HG03469 (cell line): ENCODE results near the gene MARCHF7.
"Not testable (repeated sequence)": the region's sequence is repeated elsewhere in the genome, so short reads cannot be mapped to it uniquely, and the experiment has no call there.

Experiments used
- ATAC-seq: cut with Tn5 transposase; IDR thresholded peaks from one replicate; pipeline ENCODE4 v1.9.1; 2021; ENCODE audit warnings: mild to moderate bottlenecking, moderate library complexity, moderate number of reproducible peaks; ENCODE audit not compliant: unreplicated experiment

MARCHF7 gene

DNA sequence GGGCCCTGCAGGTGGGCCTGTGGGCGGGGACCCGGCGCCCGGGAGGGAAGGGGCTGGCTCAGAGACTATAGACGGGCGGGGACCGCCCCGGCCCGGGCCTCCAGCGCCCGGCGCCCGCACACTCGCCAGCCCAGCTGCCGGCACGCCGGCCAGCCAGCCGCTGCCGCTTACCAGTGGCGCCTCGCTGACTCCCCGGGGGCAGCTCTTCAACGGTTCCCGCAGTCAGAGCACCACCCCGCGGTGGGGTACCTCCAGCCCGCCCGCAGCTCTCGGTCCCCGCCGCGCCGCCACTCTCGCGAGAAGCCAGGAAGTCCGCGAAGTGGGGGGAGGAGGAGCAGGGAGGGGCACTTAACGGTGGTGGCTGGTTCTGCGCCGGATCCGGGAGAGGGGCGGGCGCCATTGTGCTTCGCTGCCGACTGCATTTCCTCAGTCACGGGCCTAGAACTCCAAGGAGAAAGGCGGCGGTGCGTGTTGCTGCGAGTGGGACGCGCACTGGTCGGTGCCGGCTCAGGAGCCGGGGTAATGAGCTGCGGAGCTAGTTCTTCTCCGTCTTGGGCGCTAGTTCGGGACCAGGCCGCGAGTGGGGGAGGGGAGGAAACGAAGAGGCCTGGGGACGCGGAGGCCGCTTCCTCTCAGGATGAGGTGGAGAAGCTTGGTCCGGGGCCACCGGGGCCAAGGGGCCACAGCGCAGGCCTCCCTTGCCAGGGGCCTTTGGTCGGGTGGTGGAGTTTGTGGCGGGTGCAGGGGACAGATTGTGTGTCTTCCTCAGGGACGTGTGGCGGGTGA lies at the start of gene MARCHF7:
TSS of gene MARCHF7 (plus strand) at position 364 of the 786 bp plus-strand sequence. CDS start 16,517 bp downstream, outside the sequence.
- peak; percentile 90 for ATAC-seq

DNA sequence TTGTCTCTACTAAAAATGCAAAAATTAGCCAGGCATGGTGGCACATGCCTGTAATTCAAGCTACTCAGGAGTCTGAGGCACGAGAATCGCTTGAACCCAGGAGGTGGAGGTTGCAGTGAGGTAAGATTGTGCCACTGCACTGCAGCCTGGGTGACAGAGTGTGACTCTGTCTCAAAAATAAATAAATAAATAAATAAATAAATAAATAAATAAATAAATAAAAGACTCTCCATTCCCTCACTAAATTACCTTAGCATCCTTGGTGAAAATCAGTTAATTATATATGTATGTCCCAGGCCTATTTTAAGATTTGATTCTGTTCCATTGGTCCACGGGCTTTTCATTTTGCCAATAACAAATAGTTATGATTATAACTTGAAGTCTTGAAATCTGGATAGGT lies 44.9 kb upstream of the MARCHF7 start:
- not testable (repeated sequence) for ATAC-seq

DNA sequence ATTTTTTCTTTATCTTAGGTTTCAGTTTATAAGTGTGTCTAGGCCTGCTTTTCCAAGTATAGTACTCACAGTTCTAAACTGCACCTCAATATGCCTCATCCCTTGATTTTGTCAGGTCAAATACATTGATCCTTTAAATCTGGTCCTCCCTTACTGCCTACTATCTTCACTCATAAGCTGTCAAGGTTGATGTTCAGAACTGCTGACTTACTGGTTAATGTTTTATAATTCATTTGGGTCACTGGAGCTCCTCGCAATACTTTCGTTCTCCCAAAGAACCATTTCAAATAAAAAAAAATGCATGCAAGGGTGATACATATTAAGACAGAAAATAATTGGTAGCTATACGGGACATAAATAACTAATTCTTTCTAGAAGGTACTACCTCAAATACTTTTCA lies 41.3 kb upstream of the MARCHF7 start:
- ATAC-seq: no peak

GRCh38 chr2:159677654-159678053 lies 34.7 kb upstream of the MARCHF7 start:
- no peak for ATAC-seq

DNA sequence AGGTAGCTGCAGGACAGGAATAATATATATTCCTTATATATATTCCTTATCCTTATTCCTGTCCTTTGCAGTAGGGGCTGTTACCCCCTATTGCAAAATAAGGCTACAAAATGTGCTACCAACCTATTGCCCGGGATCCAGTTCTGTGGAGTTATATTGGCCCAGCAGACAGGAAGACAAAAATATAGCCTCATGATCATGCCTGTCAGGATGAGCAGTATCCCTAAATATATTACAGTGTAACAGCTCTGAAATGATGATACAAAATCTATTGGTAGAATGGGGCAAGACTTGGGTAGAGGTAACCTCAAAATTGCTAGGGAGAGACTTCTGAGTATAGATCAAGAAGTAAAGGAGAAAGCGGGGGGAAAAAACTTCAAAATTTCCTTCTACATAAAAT lies 31.6 kb upstream of the MARCHF7 start:
- no peak for ATAC-seq

DNA sequence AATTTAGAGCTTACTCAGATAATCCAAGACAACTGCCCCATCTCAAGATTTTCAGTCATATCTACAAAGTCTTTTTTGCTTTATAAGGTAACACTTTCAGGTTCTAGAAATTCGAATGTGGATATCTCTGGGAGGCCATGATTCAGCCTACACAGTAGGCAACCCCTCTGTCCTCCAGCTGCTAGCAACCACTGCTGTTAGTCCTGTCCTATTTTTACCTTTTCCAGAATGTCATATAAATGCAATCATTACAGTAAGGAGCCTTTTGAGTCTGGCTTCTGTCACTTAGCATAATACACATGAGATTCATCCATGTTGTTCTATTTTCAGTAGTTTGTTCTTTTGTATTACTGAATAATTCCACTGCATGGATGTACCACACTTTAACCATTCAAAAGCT lies 28.5 kb upstream of the MARCHF7 start:
- ATAC-seq: no peak

GRCh38 chr2:159684796-159685195 lies 27.5 kb upstream of the MARCHF7 start:
- no peak for ATAC-seq

GRCh38 chr2:159694500-159695040 lies 17.7 kb upstream of the MARCHF7 start:
- no peak for ATAC-seq

- ATAC-seq: no peak
Measured at GRCh38 chr2:159695795-159696448, 16.4 kb upstream of the MARCHF7 start.

- ATAC-seq: no peak
Measured at GRCh38 chr2:159703491-159703890, 8.8 kb upstream of the MARCHF7 start.

GRCh38 chr2:159706385-159706980 lies 5.8 kb upstream of the MARCHF7 start:
- no peak for ATAC-seq

DNA sequence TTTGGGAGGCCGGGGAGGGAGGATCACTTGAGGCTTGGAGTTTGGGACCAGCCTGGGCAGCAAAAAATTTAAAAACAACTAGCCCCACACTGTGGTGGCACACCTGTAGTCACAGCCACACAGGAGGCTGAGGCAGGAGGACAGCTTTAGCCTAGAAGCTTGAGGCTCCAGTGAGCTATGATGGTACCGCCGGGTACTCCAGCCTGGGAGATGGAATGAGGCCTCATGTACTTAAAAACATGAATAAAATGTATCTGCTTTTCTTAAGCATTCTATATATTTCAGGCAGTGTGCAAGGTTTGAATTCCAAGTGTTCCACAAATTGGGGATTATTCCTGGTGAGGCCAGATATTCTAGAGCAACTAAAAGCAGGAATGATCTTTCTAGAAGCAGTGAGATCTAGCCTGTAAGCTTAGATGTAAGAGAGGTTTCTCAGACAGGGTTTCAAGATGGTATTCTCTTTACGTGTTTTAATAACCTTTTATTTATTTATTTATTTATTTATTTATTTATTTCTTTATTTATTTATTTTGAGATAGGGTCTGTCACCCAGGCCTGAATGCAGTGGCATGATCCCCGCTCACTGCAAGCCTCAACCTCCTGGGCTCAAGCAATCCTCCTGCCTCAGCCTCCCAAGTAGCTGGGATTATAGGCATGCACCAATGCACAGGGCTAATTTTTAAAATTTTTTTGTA lies 4.1 kb upstream of the MARCHF7 start:
- no peak for ATAC-seq

DNA sequence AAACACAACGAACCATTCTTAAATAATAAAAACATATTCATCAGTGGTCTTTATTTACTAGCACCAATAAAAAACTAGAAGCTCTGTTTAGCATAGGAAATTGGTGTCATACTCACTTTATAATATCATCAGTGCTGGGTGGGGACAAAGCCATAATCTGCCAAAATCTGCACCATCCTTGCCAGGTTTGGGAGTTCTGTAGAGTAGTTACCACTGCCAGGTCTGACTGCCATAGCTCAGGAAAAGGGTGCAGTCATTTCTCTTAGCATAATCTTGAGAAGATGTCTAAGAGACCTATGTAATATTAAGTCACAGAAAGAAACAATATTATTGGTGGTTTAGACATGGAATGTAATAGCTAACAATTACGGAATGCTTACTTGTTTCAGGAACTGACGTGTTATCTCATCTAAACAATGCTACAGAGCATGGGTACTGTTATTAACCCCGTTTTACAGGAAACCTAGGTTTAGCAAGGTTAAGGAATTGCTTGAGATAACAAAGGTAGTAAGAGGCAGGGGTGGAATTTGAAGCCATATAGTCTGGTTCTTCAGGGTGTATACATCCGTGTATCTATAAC lies 1.6 kb upstream of the MARCHF7 start:
- ATAC-seq: no peak

DNA sequence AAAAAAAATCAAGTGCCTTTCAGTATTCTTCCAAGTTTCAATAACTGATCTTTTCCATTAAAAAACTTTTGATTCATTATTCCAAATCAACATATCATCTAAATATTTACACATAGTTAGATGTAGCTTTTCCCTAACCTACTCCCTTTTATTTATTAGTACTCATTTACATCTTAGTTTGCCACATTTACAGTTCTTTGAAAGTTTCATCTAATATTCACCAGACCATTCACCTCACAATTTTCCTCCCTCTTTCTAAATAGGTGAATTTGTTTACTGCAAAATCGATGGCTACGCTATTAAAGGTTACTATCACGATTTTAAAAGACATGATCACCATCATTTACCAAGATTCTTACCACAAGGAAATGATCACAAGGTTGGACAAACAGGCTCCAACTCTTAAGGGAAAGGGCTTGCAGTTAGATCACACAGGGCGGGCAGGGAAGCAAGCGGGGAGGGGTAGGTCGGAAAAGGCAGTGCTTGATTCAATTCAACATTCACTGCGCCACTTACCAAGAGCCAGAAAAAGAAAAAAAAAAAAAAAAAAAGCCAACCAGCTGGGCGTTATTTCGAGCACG lies 654 bp upstream of the MARCHF7 start:
- no peak for ATAC-seq

- no peak for ATAC-seq
Measured at GRCh38 chr2:159712929-159713420, 669 bp downstream of the MARCHF7 start.

GRCh38 chr2:159713631-159714246 lies 1.4 kb downstream of the MARCHF7 start:
- ATAC-seq: no peak

DNA sequence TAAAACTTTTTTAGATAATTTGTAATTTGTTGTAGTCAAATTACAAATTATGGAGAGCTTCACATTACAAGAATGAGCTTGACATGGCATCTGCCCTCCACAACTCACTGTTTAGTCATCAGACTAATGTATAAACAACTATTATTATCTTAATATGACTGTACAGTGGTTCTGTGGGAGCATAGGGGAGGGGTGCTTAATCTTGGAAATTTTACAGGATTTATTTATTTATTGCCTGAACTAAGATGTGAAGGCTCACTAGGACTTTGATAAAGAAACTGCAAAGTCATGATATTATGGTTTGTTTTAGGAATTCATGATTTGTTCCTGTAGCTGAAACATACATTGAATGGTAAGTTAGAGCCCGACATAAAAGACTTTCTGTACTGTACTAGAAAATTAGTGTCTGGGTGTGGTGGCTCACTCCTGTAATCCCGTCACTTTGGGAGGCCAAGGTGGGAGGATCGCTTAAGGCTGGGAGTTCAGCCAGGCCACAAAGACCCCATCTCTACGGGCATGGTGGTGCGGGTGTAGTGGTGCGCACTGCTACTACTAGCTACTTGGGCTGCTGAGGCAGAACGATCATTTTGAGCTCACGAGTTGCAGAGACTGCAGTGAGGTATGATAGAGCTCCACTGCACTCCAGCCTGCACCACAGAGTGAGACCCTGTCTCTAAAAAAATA lies 2.1 kb downstream of the MARCHF7 start:
- ATAC-seq: no peak

DNA sequence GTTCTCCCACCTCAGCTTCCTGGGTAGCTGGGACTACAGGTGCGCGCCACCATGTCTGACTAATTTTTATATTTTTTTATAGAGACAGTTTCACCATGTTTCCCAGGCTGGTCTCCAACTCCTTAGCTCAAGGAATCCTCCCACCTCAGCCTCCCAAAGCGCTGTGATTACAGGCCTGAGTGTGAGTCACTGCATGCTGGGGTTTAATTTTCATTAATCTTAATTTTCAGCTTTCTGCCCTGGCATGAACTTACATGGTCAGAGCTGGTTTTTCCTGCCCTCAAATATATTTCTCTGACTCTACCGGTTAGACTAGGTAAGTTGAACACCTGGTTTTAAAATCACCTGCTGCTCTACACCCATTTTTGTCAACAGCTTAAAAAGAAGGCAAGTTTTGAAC lies 3.1 kb downstream of the MARCHF7 start:
- no peak for ATAC-seq

GRCh38 chr2:159716409-159716808 lies 4.1 kb downstream of the MARCHF7 start:
- not testable (repeated sequence) for ATAC-seq
